HG03469 (cell line): ENCODE measurements around the gene IQSEC1.
A peak's percentile ranks its signal among the peaks of the same experiment; 100 is the strongest.

Experiments used
- ATAC-seq: cut with Tn5 transposase; IDR thresholded peaks from one replicate; pipeline ENCODE4 v1.9.1; 2021; ENCODE audit warnings: mild to moderate bottlenecking, moderate library complexity, moderate number of reproducible peaks; ENCODE audit not compliant: unreplicated experiment

Gene IQSEC1

DNA sequence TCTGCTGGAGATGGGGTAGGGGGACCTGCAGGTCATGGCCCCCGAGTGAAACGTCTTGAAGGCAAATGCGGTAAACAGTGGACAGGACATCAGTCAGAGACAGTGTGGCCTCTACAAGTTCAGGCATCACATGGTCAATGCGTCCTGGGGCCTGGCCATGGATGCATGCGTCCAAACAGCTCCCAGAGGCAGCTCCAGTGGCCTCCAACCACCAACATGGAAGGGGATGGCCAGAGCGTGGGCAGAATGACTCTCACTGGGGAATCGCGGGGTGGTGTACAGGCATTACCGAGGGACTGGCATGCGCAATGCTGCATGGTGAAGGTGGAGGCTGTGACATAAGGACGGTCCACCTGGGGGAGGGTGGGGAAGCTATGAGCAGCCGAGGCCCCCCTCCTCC, 35.6 kb upstream of the IQSEC1 start:
- no peak for ATAC-seq

DNA sequence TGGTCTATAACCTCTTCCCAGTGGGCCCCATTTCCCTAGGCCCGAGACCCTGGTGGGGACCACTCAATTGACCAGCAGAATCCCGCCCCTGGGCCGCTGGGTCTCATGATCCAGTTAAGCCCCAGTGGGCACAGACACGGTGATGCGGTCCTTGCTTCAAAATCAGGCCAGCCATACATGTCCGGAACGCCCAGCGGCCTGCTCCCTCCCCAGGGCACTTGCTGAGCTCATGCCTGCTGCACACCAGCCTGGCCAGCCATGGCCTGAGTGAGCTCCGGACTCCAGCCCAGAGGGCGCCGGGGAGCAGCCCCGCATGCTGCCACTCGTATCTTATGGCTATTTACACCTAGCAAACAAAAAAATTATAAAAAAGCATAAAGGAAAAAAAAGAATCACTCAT, 34.4 kb upstream of the IQSEC1 start:
- no peak for ATAC-seq

DNA sequence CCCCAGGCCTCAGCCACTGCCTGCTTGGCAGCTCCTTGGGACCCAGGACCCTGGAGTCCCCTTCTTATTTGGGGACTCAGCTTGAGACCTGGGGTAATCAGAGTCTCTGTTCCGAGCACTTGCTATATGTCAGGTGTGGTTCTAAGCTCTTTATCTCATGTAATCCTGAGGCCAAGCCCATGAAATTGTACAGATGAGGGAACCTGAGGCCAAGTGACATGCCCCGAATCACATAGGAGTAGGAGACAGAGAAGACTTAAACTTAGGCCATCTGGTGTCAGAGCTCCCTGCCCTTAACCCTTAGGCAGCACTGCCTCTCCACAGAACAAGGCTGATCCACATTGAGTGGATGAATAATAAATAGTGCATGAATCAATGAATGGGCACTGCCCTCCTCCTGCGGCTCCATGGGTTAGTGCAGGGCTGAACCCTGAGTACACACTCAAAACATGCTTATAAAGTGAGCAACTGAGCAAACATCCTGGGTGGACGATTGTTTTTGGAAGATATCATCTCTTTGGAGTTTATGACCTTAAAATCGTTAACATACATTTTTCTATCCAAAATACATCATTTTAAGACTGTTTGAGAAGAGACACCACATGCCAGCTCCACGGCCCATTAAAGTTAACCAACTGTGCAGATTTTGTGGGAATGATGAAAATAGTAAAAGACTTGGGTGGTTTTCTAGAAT, 33.2 kb upstream of the IQSEC1 start:
- no peak for ATAC-seq

DNA sequence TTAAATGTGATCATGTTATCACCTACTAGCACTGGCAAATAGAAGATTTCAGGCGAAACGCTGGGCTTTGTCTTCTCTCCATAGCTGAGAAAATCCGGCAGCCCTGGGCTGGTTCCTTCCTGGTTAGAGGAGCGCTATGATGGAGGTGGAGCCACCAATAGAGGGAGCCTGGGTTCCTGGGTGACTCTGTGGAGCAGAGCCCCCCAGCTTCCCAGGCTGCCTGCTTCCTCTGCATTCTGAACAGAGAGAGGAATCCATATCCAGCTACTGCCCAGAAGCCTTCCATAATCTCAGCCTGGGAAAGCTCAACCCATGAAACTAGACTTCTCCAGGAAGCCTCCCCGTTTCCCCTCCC, 32.6 kb upstream of the IQSEC1 start:
- ATAC-seq: no peak

DNA sequence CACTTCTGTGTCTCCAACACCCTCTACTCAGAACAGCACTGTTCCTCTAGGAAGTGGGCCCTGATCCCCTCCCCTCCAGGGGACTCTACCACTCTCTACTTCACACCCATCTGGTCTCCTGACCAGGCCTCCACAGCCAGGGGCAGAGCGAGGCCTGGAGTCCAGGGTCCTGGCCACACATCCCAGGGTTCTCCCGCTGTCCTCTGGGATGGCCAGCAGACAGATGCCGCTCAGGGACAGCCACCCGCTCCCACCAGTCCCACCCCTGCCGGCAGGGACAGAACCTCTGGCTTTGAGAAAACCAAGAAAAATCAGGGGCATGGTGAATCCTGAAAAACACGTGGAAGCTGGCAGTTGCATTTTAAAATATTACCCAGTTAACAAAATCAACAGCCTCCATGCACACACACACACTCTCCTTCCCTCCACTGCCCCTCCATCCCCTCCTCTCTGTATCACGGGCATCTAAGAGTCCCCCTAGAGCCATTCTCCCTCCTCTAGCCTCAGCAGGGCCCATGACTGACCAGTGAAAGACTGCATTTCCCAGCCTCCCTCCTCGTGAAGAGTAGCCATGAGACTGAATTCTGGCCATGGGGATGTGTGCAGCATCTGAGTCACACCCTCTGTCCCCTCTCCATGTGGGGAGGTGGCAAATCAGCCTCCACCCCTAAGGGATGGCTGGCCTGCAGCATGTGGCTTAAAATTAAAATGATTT, 32.1 kb upstream of the IQSEC1 start:
- no peak for ATAC-seq

DNA sequence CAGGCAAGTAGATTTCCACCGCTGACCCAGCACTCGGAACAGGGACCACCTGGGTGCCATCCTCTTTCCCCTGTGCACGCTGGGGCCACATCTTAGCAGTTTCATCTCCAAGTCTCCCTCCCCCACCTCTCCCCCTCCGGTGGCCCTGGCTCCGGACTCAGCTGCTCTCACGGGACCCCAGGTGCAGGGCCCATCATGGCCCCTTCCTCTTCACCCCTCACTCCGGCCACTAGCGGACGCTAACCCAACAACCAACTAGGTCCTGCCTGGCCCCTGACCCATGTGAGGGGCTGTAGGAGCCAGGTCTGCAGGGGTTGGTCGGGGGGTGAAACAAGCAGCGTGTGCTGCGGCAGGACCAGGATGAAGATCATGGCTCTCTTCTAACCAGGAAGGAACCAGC, 31.3 kb upstream of the IQSEC1 start:
- no peak for ATAC-seq

DNA sequence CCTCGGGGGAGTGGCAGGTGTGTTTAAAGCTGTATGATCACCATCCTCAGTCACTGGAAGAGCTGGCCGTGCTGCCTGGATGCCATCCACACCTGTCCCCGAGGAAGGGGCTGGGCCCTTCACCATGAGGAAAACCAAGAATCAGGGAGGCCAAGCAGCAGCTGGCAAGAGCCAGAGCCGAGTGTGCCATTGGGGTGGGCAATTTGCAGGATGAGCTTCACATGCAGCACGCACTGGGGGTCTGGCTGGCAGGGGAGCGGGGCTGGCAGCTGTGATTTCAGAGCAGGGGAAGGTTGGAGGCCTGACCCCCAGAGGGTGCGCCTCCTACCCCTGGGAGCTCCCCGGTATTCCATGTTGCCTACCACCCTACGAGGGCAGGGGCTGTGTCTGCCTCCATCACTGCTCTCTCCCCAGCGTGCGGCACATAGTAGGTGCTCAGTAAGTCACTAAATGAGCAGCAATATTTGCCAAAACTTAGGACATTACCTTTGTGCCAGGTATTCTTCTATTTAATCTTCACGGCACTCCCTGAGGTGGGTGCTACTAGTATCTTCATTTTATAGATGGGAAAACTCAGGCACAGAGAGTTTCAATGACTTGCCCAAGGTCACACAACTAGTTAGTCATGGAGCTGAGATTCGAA, 30.3 kb upstream of the IQSEC1 start:
- no peak for ATAC-seq

DNA sequence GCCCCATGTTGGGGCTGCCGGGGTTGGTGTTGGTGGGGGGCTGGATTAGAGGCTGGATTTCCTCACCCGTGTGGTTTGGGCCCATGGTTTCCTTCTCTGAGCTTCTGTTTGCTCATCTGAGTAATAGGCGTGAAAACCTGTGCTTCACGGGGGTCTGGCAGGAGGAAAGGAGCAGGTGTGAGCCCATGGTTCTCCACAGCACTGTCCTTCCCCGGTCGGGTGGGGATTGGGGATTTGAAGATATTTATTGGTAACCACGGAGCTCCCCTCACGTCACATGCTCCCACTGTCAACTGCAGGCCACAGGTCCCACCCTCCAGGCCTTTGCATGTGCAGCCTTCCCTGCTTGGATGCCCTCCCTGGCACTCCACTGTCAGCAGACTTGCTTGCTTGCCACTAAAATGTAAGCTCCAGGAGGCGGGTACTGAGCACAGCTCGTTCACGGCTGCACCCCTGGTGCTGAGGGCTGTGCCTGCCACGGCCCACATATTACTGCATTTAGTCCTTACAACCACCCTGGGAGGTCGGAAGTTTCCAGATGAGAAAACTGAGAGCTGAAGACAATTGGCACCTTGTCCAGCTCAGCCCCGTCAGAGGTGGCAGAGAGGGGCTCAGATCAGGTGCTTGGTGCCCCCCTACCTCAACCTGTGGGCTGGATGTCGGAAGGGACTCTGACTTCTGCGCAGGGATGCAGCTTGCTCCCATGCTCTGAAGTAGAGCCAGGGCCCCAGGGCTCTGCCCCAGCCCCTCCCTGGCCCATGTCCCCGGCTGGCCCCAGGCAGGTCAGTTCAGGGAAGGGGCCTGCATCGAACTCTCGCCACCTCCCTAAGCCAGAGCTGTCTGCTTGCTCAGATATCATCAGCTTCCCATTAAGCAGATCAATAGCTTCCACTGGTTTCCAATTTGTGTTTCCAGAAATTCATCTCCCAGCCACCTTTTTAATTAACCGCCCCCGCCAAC, 29.4 kb upstream of the IQSEC1 start:
- ATAC-seq: no peak

DNA sequence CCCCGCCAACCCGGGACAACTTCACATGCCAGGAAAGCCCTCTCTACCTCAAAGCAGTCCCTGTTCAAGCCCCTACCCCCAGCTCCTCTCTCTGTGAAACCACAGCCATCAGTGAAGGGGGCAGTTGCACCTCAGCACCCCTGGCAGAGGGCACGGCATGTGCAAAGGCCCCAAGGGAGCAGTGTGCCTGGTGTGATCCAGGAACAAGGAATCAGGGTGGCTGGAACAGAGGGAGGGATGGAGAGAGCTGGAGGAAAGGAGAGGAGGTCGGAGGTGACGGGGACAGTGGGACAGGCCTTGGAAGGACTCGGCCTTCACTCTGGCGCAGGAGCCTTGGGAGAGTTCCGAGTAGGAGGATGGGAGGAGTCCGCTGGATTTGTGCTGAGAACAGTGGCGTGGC, 26.5 kb upstream of the IQSEC1 start:
- ATAC-seq: no peak

DNA sequence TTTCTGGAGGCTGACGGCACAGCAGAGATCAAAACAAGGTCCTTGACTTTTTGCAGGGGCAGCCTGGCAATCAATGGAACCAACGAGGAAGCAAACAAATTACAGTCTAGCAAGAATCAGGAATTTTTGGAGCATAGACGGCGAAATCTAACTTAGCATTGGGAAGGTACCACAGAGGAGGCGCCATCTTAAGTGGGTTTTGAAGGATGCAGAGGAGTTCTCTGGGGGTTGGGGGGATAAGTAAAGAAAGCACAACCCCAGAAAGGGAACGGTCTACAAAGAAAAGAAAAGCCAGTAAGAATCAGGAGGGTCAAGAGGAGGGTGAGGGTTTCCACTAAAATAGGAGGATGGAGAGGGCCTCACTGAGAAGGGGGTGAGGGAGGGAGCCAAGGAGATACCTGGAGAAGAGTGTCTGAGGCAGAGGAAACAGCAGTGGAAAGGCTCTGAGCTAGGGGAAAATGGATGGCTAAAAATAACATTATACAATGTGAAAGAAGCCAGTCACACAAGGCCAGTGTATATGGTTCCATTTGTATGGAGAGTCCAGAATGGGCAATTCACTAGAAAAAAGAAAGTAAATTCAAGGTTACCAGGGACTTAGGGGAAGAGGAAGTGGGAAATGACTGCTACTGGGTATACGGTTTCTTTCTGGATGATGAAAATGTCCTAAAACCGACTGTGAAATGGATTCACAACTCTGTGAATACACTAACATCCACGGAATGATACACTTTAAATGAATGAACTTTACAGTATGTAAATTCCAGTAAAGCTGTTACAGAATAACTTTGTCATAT, 25.2 kb upstream of the IQSEC1 start:
- ATAC-seq: no peak

DNA sequence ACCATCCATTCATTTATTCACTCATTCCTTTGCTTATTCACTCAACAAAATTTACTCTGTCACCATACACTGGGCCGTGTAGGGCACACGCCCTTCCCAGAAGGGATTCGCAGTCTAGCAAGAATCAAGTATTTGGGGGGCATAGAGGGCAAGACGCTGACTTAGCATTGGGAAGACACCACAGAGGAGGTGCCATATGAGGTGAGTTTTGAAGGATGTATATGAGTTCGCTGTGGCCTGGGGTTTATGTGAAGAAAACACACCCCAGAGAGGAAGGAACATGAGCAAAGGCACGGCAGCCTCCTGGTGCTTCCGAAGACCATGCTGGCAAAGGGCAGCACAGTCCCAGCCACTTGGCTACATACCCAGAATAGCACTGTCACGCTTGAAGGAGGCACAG, 23.1 kb upstream of the IQSEC1 start:
- no peak for ATAC-seq

DNA sequence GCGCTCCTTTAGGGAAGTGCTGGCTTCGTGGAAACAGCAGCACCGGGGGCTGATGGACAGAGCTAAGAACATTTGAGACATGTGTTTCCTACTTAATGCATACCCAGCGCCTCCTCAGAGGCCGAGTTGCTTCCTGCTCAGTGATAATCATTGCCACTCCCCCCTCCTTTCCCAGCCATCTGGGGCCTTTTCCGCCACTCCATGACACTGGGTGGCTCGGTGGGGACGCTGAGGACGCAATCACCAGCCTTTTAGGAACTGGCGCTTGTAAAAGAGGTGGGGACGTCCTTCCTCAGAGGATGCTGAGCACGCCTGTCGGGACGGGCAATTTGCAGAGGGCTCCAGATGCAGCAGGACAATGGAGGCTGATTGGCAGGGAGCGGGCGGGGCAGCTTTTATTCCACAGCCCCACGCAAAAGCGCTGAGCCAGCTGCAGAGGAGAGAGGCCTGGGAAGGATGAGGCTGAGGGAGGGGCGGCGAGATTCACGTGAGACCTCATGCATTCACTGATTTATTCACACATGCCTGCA, 22.2 kb upstream of the IQSEC1 start:
- no peak for ATAC-seq

DNA sequence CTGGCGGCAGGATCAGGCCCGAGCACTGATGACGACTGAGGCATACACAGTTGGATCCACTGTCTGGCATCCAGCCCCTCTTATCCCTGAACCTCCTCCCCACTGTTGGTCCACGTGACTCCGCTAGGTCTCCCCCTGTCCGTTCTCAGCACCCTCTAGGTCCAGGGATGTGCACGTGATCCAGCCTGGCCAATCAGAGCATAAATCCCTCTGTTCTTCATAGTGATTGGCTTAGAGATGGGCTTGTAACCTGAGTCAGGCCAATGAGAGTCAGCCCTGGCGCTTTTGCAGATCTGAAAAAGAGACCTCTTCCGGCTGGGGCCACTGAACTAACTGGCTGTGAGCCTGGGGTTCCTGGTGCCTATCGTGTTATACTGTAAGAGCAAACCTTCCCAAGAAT, 20.5 kb upstream of the IQSEC1 start:
- ATAC-seq: no peak

DNA sequence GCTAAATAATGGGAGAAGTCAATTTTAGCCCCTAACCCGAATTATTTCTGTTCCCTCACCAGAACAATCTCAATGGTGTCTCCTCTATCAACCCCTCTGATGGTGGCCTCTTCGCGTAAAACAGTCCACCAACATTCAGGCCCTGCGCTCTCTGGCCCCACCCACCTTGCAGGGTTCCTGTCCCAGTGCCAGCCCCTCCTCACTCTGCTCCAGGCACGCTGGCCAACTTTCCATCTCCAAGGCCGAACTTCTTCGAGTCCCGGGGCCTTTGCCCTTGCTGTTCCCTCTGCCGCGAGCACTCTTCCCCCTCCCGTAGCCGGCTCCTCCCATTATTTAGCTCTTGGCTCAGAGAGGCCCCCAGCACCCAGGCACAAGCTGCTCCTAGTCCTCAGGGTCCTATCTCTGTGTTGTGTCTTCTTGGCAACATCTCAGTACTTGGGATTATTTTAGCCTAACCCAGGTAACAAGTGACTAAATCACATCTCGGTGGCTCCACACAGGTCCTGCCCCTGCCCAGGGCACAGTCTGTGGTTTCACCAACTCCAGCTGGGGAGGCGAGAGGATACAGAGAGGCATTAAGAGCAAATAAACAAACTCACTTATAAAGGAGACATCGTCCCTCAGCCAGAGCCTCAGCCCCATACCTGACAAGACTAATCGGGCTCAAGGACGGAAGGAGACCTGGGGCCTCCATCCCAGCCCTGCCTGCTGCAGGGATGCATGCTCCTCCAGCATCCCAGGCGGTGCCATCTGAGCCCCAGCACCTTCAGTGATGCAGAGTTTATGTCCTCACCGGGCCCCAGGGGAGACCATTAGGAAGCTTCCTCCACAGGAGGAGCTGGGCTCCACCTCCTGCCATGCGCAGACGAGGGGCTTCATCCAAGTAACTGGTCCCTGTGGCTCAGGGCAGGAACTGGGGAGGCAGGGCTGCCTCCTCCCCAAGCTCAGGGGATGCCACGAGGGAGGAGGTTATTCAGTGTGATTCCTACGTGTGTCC, 19.7 kb upstream of the IQSEC1 start:
- no peak for ATAC-seq

DNA sequence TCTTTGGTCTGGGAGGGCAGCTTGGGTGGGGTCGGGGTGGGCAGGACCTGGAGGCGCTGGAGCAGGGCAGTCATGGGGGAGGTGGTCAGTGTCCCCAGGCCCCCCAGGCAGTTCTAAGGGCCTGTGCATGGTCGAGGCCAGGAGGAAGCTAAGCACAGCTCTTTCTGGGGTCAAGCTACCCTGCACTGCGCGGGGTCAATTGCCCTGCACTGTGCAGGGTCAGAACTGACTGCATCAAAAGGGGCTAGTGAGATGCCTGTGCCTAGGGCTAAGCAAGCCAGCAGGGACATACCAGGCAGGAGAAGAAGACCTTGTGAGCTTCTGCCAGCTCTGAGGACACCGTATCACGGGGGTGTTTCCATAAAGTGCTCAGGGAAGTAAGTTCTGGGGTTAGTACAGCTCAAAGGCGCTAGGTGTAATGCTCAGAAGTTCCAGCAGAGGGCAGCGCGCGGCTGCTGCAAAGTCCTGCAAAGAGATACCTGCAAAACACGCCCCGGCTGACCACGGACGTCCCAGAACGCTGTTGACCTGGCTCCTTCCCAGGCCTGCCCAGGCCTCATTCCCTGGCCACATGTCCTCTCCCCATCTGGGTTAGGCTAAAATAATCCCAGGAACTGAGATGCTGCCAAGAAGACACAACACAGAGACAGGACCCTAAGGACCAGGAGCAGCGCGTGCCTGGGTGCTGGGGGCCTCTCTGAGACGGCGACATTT, 18.8 kb upstream of the IQSEC1 start:
- no peak for ATAC-seq

DNA sequence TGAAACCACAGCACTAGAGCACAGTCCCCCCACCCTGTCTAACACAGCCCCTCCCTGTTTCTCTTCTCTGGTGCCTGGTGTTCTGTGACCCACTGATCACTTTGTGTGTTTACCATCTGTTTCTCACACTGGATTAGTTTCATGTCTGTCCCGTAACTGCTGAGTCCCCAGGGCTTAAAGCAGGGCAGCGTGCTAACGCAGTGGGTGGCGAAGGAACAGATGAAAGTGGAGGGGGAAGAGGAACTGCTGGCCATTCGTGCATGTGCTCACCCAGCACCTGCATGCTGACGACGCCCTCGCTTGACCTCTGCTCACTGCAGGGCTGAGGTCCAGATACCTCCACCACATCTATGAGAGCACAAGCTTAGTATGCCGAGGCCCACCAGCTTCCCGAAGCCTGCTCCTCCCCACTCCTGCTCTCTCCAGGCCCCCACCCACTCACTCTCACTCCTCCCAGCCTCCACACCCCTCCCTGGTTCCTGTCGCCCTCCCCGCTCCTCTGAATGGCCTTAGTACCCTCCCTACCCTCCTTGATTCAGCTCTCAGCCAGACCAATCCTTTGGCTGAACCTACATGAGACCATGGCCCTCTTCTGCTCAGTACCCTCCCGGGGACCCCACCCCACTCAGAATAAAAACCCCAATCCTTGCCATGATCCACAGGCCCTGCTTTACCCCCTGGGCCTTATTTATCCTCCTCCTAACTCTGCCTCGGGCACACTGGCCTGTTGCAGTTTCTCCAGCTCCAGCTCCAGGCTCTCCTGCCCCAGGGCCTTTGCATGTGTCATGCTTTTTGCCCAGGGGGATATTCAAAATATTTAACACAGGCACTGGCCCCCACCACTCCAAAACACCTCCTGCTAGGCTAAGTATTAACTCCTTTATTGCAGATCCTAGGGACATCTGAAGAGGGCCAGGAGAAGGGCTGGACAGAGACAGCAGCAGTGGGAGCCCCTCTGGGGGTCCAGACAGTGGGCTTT, 15.1 kb upstream of the IQSEC1 start:
- peak; percentile 35 for ATAC-seq

DNA sequence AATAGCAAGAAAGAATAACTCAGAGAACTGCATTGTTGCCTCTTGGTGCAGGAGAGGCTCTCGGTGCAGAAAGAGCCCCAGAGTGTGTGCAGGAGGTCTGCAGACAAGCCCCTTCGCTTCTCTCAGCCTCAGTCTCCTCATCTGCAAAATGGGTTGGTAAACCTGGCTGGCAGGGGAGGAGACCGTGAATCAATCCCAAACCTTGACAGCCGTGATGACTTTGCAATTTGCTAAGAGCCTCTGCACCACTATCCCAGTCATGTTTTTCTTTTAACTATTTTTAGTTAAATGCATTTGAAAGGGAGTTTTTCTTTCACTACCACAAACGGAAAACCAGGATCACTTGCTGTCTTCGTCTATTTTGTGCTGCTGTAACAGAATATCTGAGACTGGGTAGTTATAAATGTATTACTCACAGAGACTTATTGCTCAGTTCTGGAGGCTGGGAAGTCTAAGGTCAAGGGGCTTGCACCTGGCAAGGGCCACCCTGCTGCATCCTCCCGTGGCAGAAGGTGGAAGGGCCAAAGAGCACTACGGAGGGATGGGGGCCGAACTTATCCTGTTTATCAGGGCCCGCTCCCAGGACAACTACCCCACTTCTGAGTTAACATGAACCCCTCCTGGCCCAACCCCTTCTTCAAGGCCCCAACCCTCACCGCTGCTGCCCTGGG, 14.2 kb upstream of the IQSEC1 start:
- no peak for ATAC-seq
